NT2/D1 (cell line): ENCODE data around the gene RENBP.

Experiments
- DNase-seq: peaks from one replicate; pipeline ENCODE4 v3.0.0-alpha.2; 2011; ENCODE audit warnings: low read depth, low spot score
- H3K27me3 ChIP-seq: 2 replicates; pipeline ENCODE4 v1.6.0; 2011; ENCODE audit warnings: mild to moderate bottlenecking; ENCODE audit not compliant: insufficient read length, insufficient read depth
- H3K36me3 ChIP-seq: 2 replicates; pipeline ENCODE4 v1.6.1; 2011; ENCODE audit warnings: mild to moderate bottlenecking, low read length, mixed read lengths; ENCODE audit not compliant: insufficient read depth, insufficient read length
- H3K4me1 ChIP-seq: 2 replicates; pipeline ENCODE4 v1.5.1; 2011; ENCODE audit not compliant: insufficient read depth, insufficient read length
- H3K4me3 ChIP-seq: 2 replicates; pipeline ENCODE4 v1.5.1; 2011; ENCODE audit warnings: low read depth; ENCODE audit not compliant: insufficient read length
- H3K9ac ChIP-seq: 2 replicates; pipeline ENCODE4 v1.6.0; 2011; ENCODE audit warnings: low read depth; ENCODE audit not compliant: insufficient read length
- H3K9me3 ChIP-seq: 2 replicates; pipeline ENCODE4 v1.5.1; 2011; ENCODE audit warnings: mild to moderate bottlenecking, low read length; ENCODE audit not compliant: insufficient read depth
- SUZ12 ChIP-seq: IDR thresholded peaks from 2 replicates; pipeline ENCODE4 v1.6.1; 2011; ENCODE audit not compliant: insufficient read length, insufficient read depth; ENCODE audit errors: extremely low read depth
- YY1 ChIP-seq: IDR thresholded peaks from 2 replicates; pipeline ENCODE4 v1.6.1; 2011; ENCODE audit not compliant: insufficient read length, insufficient read depth
- ZNF274 ChIP-seq: IDR thresholded peaks from 2 replicates; pipeline ENCODE4 v1.6.1; 2011; ENCODE audit warnings: mild to moderate bottlenecking, low read depth, low read length

Gene RENBP

DNA sequence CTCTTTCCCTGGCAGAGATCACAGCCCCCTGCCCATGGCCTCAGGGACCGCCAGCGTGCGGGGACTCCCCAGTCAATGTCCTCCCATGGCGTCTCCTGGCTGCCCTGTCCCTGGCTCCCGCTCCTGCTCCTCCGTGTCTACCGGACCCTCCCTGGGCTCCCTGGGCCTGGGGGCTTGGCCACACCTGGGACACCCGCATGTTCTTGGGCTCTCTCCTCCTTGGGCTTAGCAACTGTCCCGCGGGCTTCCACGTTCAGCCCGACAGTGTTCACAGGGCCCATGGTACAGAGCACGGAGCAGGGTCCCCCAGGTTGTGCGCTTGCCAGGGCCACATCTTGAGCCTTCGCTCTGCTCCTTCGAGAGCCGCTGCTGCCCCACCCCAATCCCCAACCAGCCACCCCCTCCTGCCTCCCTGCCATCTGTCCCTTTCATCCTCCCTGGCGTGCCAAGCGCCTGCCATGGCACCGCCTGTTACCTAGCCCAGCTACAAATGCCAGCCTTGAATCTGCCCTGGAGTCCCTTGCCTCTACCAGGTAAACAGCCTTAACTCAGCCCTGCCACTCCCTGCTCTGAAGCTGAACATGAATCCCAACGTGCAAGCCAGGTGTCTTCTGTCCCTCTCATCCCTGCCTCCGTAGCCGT, 36.1 kb downstream of the RENBP start:
- H3K9me3 ChIP-seq = no peaks in the 10 kb centered on the region
- no peak for TF ChIP-seq ZNF274
- TF ChIP-seq YY1 = no peak
- no peak for TF ChIP-seq SUZ12

GRCh38 chrX:153907456-153907855, 37.0 kb downstream of the RENBP start:
- no peaks in the 10 kb centered on the region for H3K27me3 ChIP-seq
- TF ChIP-seq ZNF274 (no peak), YY1 (no peak), SUZ12 (no peak)
- H3K4me3 ChIP-seq = no peak overlapping the region
- DNase-seq = no peak
- H3K36me3 ChIP-seq = no peaks in the 10 kb centered on the region
- peaks cover 2% of the 10 kb centered on the region for H3K4me1 ChIP-seq
- no peak overlapping the region for H3K9ac ChIP-seq
- H3K9me3 ChIP-seq = no peaks in the 10 kb centered on the region

More for the DNA sequence above, 36.1 kb downstream of the RENBP start:
- DNase-seq = no peak
- peaks cover 1% of the 10 kb centered on the region for H3K4me1 ChIP-seq
- H3K27me3 ChIP-seq = no peaks in the 10 kb centered on the region
- H3K9ac ChIP-seq = no peak overlapping the region
- no peak overlapping the region for H3K4me3 ChIP-seq
- H3K36me3 ChIP-seq = no peaks in the 10 kb centered on the region

DNA sequence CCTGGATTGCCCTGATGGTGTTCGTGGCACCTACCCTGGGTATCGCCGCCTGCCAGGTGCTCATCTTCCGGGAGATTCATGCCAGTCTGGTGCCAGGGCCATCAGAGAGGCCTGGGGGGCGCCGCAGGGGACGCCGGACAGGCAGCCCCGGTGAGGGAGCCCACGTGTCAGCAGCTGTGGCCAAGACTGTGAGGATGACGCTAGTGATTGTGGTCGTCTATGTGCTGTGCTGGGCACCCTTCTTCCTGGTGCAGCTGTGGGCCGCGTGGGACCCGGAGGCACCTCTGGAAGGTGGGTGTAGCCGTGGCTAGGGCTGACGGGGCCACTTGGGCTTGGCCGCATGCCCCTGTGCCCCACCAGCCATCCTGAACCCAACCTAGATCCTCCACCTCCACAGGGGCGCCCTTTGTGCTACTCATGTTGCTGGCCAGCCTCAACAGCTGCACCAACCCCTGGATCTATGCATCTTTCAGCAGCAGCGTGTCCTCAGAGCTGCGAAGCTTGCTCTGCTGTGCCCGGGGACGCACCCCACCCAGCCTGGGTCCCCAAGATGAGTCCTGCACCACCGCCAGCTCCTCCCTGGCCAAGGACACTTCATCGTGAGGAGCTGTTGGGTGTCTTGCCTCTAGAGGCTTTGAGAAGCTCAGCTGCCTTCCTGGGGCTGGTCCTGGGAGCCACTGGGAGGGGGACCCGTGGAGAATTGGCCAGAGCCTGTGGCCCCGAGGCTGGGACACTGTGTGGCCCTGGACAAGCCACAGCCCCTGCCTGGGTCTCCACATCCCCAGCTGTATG, 38.1 kb downstream of the RENBP start:
- Histone ChIP-seq H3K4me3 (no peak overlapping the region), H3K27me3 (no peaks in the 10 kb centered on the region), H3K36me3 (no peaks in the 10 kb centered on the region), H3K9ac (no peak overlapping the region), H3K9me3 (no peaks in the 10 kb centered on the region), H3K4me1 (peaks cover 4% of the 10 kb centered on the region)
- no peak for DNase-seq
- no peak for TF ChIP-seq SUZ12
- no peak for TF ChIP-seq ZNF274
- TF ChIP-seq YY1 = no peak

DNA sequence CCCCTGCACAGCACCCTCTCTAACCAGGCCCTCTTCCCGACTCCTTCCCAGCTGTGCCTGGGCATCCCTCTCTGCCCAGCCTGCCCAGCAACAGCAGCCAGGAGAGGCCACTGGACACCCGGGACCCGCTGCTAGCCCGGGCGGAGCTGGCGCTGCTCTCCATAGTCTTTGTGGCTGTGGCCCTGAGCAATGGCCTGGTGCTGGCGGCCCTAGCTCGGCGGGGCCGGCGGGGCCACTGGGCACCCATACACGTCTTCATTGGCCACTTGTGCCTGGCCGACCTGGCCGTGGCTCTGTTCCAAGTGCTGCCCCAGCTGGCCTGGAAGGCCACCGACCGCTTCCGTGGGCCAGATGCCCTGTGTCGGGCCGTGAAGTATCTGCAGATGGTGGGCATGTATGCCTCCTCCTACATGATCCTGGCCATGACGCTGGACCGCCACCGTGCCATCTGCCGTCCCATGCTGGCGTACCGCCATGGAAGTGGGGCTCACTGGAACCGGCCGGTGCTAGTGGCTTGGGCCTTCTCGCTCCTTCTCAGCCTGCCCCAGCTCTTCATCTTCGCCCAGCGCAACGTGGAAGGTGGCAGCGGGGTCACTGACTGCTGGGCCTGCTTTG, 38.9 kb downstream of the RENBP start:
- Histone ChIP-seq H3K9me3 (no peaks in the 10 kb centered on the region), H3K9ac (no peak overlapping the region), H3K4me1 (peaks cover 5% of the 10 kb centered on the region), H3K4me3 (no peak overlapping the region), H3K27me3 (no peaks in the 10 kb centered on the region), H3K36me3 (no peaks in the 10 kb centered on the region)
- no peak for DNase-seq
- TF ChIP-seq SUZ12 = no peak
- no peak for TF ChIP-seq ZNF274
- TF ChIP-seq YY1 = no peak

DNA sequence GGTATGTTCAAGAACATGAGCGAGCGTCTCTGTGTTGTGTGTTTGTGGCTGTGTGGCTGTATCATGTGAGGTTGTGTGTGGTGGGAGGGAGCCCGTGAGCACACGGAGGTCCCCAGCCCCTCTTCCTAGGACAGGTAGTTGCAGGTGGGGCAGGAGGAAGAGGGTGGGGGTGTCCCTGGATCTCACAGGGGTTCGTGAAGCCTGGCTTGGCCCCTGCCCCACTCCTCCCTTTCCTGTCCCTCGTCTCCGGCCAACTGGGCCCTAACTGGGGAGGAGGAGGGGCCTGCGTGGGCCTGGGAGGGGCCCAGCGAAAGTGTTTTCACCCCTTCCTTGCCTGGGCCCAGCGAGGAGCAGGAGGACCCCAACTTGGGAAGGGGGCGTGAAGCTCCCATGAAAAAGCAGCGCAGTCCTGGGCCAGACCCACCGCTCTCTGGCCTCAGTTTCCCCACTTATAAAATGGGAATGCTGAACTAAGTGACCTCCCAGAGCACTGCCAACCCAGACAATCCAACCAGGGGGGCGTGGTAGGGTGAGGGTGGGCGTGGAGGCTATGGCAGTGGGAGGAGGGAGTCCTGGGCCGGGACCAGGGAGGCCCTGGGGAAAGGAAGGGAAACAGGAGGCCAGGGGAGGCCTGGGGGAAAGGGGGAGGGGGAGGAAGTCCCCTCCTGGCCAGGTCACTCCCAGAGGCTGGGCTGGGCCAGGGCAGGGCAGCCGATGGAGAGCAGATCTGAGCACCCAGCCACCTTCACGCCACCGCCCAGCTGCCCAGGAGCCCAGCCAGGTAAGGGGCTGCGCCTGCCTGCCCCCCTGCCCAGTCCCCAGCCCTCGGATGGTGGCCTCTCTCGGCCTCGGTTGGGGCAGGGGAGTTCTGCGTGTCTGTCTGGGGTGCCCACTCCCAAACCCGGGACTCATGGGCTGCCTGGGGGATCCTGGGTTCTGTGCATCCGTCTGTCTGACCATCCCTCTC, 40.2 kb downstream of the RENBP start, which contains the start of gene AVPR2:
AVPR2 (plus strand) TSS at position 683 of the 967 bp plus-strand sequence. CDS start 473 bp downstream, outside the sequence.
- peaks cover 5% of the 10 kb centered on the region for H3K4me1 ChIP-seq

GRCh38 chrX:153903238-153903980, 41.0 kb downstream of the RENBP start:
- no peaks in the 10 kb centered on the region for H3K9me3 ChIP-seq
- no peak overlapping the region for H3K4me3 ChIP-seq
- no peaks in the 10 kb centered on the region for H3K36me3 ChIP-seq
- H3K9ac ChIP-seq = no peak overlapping the region
- H3K4me1 ChIP-seq = peaks cover 5% of the 10 kb centered on the region
- no peaks in the 10 kb centered on the region for H3K27me3 ChIP-seq
- DNase-seq = no peak
- TF ChIP-seq SUZ12 (no peak), ZNF274 (no peak), YY1 (no peak)

More for the DNA sequence above, 40.2 kb downstream of the RENBP start, which contains the start of gene AVPR2:
- Histone ChIP-seq H3K9me3 (no peaks in the 10 kb centered on the region), H3K4me3 (no peak within 1 kb of the TSS), H3K36me3 (no peaks in the 10 kb centered on the region), H3K9ac (no peak within 1 kb of the TSS), H3K27me3 (no peaks in the 10 kb centered on the region)
- TF ChIP-seq SUZ12 = no peak
- TF ChIP-seq YY1 = no peak
- no peak for TF ChIP-seq ZNF274
- no peak for DNase-seq
